GM06990 (cell line): ENCODE results near the gene MAP3K19.

Source experiments
- DNase-seq: peaks from one replicate; pipeline ENCODE4 v3.0.0-alpha.2; 2011; ENCODE audit not compliant: insufficient read length; ENCODE audit errors: extremely low read depth
- H3K27me3 ChIP-seq: replicated peaks from 2 replicates; pipeline ENCODE4 v1.6.0; 2011; ENCODE audit warnings: low read length; ENCODE audit not compliant: control insufficient read depth, insufficient read depth
- H3K36me3 ChIP-seq: 2 replicates; pipeline ENCODE4 v1.5.1; 2011; ENCODE audit warnings: low read length; ENCODE audit not compliant: control insufficient read depth, insufficient read depth
- H3K4me3 ChIP-seq: replicated peaks from 2 replicates; pipeline ENCODE4 v1.5.1; 2011; ENCODE audit warnings: low read depth, mild to moderate bottlenecking, control low read depth, low read length
- TF ChIP-seq, protein P1 (sequence below): IDR thresholded peaks from 2 replicates; pipeline ENCODE4 v1.5.1; 2011; ENCODE audit warnings: low read length, control low read depth, mild to moderate bottlenecking, inconsistent platforms; ENCODE audit not compliant: insufficient read depth, poor library complexity, severe bottlenecking

The MAP3K19 gene

GRCh38 chr2:134934641-134935040 lies 112.6 kb downstream of the MAP3K19 start:
- TF ChIP-seq, protein P1, sequence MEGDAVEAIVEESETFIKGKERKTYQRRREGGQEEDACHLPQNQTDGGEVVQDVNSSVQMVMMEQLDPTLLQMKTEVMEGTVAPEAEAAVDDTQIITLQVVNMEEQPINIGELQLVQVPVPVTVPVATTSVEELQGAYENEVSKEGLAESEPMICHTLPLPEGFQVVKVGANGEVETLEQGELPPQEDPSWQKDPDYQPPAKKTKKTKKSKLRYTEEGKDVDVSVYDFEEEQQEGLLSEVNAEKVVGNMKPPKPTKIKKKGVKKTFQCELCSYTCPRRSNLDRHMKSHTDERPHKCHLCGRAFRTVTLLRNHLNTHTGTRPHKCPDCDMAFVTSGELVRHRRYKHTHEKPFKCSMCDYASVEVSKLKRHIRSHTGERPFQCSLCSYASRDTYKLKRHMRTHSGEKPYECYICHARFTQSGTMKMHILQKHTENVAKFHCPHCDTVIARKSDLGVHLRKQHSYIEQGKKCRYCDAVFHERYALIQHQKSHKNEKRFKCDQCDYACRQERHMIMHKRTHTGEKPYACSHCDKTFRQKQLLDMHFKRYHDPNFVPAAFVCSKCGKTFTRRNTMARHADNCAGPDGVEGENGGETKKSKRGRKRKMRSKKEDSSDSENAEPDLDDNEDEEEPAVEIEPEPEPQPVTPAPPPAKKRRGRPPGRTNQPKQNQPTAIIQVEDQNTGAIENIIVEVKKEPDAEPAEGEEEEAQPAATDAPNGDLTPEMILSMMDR, result no peak
- H3K27me3 ChIP-seq, result no peaks in the 10 kb centered on the region
- DNase-seq, result no peak
- peaks cover 1% of the 10 kb centered on the region; the same call in 1 of the 2 replicates for H3K36me3 ChIP-seq
- no peak overlapping the region for H3K4me3 ChIP-seq

- TF ChIP-seq, protein P1, result no peak
- no peak overlapping the region for H3K4me3 ChIP-seq
- no peaks in the 10 kb centered on the region for H3K27me3 ChIP-seq
- DNase-seq, result no peak
- H3K36me3 ChIP-seq, result peaks cover 1% of the 10 kb centered on the region; the same call in 1 of the 2 replicates
These were observed 113.1 kb downstream of the MAP3K19 start for GRCh38 chr2:134934150-134934549.

DNA sequence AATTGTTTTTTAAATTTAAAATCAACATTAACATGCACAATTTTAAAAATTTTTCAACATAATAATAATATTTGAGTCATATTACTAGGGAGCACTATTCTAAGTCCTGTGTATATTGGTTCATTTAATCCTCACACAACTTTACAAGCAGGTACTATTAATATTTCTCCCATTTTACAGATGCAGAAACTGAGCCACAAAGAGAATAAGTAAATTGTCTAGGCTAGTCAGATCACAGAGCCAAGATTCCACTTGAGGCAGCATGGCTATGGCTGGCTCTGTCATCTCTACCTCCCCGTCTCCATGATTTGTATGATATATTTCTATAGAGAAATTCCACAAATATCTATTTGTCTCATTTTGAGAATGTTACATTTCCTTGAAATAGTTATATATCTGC lies 113.5 kb downstream of the MAP3K19 start:
- DNase-seq, result no peak
- H3K27me3 ChIP-seq, result no peaks in the 10 kb centered on the region
- TF ChIP-seq, protein P1, result no peak
- no peak overlapping the region for H3K4me3 ChIP-seq
- peaks cover 1% of the 10 kb centered on the region; the same call in 1 of the 2 replicates for H3K36me3 ChIP-seq

DNA sequence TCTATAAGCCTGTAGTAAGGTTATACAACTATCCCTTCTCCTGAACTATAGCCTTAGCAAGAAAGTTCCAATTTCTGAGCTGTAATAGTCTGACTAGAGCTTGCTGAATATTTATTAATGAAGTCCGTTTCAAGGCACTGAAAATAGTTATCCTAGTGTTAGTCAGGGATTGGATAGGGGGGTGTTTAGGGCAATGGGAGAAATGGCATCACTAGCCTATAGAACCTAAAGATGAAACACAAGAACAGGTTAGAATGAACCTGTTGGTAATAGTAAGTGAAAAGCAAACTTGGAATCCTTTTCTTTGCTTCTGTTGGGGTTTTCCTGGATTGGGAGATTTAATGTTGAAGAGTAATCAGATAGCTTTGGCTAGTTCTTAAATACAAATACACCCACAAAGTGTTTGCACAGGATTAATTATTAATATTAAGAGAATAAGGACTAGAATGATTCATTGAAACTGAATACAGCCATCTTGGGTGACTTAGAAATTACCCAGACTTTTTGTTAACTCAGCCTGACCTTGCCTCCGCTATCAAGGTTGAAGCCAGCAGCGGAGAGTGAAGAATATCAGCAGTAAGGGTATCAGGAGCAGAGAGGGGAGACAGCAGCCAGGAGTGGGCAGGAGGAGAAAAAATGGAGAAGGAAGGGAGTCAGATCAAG lies 114.3 kb downstream of the MAP3K19 start:
- no peaks in the 10 kb centered on the region; the same call in 1 of the 2 replicates for H3K36me3 ChIP-seq
- H3K4me3 ChIP-seq, result no peak overlapping the region
- H3K27me3 ChIP-seq, result no peaks in the 10 kb centered on the region
- DNase-seq, result no peak
- TF ChIP-seq, protein P1, result no peak

GRCh38 chr2:134927195-134927594 lies 120.1 kb downstream of the MAP3K19 start:
- Histone ChIP-seq H3K36me3 (no peaks in the 10 kb centered on the region; the same call in none of the 2 replicates), H3K4me3 (no peak overlapping the region), H3K27me3 (no peaks in the 10 kb centered on the region)
- no peak for DNase-seq
- TF ChIP-seq, protein P1, result no peak
